HCEC 1CT (cell line): ENCODE measurements around the gene SLC9C1.

Source experiments
- DNase-seq: peaks from one replicate; pipeline ENCODE4 v3.0.0-alpha.2; 2017

SLC9C1 gene

DNA sequence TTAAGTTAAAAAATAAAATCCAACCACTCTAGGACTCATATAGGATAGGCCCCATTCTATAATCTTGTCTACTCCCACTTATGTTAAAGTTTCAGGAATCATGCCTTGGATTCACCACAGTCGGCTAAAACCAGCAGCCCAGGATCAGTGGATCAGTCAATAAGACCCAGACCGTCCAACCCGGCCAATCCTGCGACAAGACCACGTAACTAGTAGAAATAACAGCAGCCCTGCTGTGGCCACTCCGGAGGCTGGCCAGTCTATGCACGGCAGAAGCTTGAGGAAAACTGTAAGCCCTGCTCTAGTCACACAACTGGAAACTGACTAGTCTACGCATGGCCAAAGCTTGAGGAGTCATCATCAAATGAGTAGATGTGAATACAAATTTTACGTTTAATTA, 12.8 kb upstream of the SLC9C1 start:
- DNase-seq = no peak

DNA sequence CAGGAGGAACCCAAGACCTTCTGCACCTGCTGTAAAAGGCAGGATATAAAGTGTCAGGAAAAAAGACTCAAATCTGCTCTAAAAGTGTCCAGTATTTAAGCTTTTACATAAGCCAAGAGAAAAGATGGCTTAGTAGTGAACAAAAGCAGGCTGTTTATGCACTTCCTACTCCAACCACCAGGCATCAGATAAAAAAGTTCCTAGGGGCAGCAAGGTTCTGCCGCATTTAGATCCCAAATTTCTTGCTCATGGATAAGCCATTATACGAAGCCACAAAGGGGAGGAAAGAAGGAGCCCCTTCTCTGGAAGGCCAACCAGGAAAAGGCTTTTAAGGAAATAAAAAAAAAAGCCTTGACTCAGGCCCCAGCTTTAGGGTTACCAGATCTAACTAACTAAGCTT, 10.6 kb upstream of the SLC9C1 start:
- no peak for DNase-seq

GRCh38 chr3:112303764-112304325, 9.8 kb upstream of the SLC9C1 start:
- no peak for DNase-seq

DNA sequence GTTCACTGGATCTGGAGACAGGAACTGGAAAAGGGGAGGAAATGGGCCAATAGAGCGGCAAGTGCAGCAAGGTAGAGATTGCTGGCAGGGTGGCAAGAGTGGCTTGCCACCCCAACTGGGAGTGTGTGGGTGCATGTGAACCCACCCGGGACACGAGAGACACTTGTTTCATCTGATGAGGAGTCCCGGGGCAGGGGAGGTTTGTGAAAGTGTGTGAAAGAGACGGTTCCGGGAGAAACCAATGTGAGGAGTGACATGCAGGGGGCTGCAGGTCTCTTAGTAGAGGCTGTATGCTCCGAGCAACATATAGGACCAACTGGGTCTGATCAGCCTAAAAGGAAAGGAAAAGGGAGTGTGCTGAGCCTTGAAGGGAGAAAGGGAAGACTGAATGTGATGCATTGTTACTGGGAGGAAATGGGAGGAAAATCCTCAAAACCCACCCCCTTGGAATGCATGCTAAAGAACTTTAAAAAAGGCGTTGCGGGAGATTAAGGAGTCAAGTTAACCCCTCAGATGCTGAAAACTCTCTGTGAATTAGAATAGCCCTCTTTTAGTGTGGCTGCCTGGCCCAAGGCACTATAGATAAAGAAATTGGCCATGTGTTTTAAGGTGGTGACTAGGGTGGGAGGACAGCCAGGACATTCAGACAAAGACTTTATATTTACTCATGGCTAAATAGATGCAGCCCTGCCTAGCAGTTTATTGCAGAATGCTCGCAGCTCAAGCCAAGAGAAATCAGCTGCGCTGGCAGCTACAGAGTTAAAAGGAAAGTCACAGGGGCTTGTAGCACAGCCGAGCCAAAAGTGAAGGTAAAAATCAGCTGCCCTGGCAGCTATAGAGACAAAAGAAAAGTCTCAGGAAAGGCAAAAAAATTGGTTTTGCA, 9.1 kb upstream of the SLC9C1 start:
- DNase-seq = no peak

DNA sequence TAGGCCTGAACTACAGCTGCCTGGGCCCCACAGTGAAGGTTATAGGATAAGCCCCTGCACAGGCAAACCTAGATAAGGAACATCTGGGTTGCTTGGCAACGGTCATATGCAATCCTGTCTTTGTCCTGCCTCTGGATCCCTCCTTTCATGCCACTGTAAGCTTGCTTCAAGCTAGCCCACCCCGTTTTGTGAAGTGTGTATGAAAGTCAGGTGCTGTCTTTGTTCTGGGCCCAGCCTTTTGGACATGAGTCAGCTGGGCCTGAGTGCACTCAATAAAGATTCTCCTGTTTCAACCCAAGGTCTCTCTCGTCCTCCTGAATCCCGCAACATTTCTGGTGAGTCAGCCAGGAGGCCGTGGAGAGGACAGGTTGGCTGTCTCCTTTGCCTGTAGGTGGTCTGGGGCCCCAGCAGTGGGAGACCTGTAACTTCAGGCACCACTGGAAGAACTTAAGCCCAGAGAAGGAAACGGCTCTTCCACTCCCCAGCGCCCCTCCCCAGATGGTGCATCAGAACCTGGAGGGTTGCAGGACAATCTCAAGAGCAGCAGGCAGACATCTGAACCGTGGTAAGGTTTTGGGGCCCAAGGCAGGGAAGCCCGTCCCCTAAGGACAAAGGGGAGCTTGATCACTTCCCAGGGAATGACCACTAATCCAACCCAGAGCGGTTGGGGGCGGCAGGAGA, 8.3 kb upstream of the SLC9C1 start:
- DNase-seq = no peak

- no peak for DNase-seq
These were observed 4.8 kb upstream of the SLC9C1 start for GRCh38 chr3:112298781-112299180.

GRCh38 chr3:112297714-112298113, 3.7 kb upstream of the SLC9C1 start:
- DNase-seq = no peak

DNA sequence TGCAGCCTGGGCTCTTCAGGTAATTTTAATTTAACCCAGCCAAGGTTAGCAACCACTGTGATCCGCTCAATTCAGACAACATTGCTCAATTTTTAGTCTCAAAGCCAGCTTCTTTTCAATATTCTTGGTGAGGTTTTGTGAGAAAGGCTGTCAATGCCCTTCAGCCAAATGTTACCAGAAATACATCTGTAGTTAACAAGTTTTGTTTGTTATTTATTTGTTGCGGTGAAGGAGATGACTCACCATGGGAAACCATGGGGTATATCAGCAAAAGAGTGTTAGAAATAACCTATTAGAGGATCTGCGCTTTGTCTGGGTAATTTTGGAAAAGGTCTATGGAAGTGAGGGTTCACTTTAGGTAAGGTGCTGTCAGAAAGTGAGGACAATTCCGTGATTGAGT, 5.0 kb downstream of the SLC9C1 start:
- no peak for DNase-seq

DNA sequence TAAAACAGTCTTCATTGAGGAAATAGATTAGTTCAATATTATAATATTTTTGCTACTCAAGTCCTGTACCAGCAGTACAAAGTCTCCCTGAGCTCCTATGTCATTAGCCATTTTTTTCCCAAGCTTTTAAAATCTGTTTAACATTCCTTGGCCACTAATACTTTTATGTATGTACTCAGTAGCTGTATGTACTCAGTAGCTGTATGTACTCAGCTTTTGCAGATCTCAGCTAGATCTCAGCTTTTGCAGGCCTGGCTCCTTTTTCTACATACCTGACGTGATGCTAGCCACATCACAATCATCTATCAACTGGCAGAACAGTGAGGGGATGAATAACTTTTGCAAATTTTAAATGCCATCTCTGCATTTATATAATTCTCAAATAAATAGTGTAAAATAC, 13.8 kb downstream of the SLC9C1 start:
- DNase-seq = no peak

GRCh38 chr3:112273536-112273935, 20.5 kb downstream of the SLC9C1 start:
- no peak for DNase-seq

- no peak for DNase-seq
These were observed 32.3 kb downstream of the SLC9C1 start for GRCh38 chr3:112261742-112262141.

DNA sequence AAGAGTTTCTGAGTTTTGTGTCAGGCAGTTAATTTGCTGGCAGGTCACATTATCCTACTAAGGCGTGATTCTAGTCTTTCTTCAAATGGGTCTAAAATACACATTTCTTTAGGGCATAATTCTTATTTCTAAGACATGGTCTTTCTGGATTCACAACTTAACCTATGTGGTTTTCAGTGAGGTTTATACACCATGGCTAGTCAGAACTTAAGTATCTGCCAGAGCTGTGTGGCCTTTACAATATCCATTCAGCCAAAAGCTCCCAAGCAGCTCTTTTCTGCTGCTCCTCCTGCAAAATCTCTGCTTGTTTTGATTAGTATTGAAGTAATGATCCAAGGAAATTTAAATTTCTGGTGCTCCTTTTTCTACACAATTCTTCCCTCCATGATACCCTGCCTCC, 33.5 kb downstream of the SLC9C1 start:
- no peak for DNase-seq

- no peak for DNase-seq
These were observed 40.6 kb downstream of the SLC9C1 start for GRCh38 chr3:112253301-112253971.

- DNase-seq = no peak
These were observed 46.1 kb downstream of the SLC9C1 start for GRCh38 chr3:112247900-112248299.

DNA sequence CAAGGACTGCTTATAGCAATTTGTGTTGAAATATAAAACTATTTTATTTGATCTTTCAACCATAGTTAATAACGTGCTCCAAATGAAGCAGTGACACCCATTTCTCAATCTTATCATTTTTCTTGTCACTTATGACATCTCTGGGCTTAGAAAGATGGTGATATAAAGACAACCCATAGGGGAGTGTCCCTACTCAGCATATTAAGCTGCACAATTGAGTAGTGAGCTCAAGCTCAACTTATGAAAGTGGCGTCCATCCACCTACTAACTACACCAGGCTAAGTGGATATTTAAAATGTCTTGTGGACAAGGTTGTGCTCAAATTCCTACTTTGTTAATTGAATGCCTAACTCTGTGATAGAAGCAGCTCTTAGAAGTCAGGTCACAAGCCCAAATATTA, 46.7 kb downstream of the SLC9C1 start:
- no peak for DNase-seq

DNA sequence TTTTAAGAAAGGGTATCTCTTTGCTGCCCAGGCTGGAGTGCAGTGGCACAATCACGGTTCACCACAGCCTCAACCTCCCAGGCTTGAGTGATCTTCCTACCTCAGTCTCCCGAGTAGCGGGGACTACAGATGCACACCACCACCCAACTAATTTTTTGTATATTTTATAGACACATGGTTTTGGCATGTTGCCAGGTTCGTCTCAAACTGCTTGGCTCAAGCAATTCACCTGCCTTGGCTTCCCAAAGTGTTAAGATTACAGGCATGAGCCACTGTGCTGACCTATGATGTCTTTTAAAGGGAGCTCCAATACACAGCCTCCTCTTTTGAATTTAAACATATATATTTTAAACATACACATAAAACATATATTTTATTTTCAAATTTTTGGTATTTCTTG, 60.9 kb downstream of the SLC9C1 start:
- DNase-seq = no peak

- no peak for DNase-seq
These were observed 62.3 kb downstream of the SLC9C1 start for GRCh38 chr3:112231727-112232126.

DNA sequence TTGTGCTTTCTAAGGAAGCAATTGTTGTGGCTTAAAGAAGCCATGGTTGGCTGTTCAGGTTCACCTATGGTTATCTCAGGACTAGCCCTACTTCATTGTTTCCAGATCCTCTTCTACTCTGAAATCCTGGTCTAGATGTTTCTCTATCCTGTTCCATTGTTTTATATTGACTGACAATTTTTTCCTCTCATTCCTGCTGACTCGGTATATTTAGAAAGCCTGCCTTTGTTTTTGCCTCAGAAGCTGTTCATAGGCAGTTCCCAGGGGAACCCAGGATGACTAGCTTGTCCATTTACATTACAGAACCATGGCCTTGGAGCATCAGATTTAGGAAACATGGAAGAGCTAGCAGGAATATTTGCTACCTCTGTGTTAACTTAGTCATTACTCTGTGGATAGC, 64.0 kb downstream of the SLC9C1 start:
- DNase-seq = no peak

- DNase-seq = no peak
These were observed 65.2 kb downstream of the SLC9C1 start for GRCh38 chr3:112228786-112229185.

GRCh38 chr3:112200317-112200666, 93.7 kb downstream of the SLC9C1 start:
- no peak for DNase-seq

GRCh38 chr3:112199622-112200316, 94.2 kb downstream of the SLC9C1 start:
- peak; percentile 33 for DNase-seq

DNA sequence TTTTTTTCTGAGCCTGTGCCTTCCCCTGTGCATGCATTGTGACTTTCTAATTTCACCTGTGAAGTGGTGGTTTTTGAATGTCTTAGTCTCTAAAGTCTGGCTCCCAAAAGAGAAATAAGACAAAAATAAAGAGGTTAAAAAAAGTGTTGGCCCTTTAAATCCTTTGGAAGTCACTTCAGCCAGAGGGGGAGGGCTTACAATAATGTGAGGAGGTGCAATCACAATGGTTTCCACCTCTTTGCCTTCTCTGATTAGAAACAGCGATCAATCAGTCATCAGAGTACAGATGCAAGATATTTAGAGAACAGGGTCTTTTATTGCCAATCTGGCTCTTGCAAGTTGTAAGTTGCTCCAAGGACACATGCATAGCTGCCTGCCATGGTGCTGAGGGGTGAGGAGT, 96.9 kb downstream of the SLC9C1 start:
- DNase-seq = no peak

DNA sequence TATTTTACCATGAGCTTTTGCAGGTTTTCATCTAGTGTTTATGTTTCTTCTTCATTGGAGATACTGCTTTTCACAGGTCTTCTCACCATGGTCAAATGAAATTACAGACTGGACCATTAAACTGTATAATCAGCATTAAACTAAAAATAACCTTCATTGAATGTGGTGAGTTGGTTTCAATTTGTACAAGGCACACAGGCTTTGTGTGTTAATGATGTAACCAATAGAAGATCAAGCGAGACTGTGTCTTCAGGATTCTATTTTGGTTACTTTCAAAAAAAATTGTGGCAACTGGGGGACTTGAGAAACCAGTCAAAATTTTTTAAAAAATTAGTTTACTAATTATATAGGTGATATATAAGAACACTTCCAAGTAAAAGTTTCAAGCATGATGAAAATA, 106.7 kb downstream of the SLC9C1 start:
- no peak for DNase-seq
